Subcutaneous adipose tissue (tissue), 4 donors: ENCODE data around the gene DESI2. TPM values are rescaled to one million over a fixed set of nuclear protein-coding genes. Genes with fewer than 3 reads are reported as not detected.

Experiments
- total RNA-seq, 4 donors: library from RNA; depleted of rRNA; stranded (reverse); fragments of >200 nt; gene quantifications; one replicate each; pipeline ENCODE4 v1.1.0, GENCODE V29; 2016
- TF ChIP-seq, protein P1 (sequence below): fragments of 450-650 bp; IDR thresholded peaks from one replicate; pipeline ENCODE4 v1.5.1; 2016; ENCODE audit warnings: low read depth, mild to moderate bottlenecking, control low read depth, antibody characterized with exemption, moderate library complexity

DESI2 gene
- total RNA-seq, 4 donors from 2014 or later = 24.7 to 39.6 (median 29.7) TPM

GRCh38 chr1:244732851-244733450 is 80.0 kb downstream of the DESI2 start:
- TF ChIP-seq, protein P1, sequence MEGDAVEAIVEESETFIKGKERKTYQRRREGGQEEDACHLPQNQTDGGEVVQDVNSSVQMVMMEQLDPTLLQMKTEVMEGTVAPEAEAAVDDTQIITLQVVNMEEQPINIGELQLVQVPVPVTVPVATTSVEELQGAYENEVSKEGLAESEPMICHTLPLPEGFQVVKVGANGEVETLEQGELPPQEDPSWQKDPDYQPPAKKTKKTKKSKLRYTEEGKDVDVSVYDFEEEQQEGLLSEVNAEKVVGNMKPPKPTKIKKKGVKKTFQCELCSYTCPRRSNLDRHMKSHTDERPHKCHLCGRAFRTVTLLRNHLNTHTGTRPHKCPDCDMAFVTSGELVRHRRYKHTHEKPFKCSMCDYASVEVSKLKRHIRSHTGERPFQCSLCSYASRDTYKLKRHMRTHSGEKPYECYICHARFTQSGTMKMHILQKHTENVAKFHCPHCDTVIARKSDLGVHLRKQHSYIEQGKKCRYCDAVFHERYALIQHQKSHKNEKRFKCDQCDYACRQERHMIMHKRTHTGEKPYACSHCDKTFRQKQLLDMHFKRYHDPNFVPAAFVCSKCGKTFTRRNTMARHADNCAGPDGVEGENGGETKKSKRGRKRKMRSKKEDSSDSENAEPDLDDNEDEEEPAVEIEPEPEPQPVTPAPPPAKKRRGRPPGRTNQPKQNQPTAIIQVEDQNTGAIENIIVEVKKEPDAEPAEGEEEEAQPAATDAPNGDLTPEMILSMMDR = no peak

- TF ChIP-seq, protein P1 = no peak
Observed at GRCh38 chr1:244735404-244735803, 82.5 kb downstream of the DESI2 start.

DNA sequence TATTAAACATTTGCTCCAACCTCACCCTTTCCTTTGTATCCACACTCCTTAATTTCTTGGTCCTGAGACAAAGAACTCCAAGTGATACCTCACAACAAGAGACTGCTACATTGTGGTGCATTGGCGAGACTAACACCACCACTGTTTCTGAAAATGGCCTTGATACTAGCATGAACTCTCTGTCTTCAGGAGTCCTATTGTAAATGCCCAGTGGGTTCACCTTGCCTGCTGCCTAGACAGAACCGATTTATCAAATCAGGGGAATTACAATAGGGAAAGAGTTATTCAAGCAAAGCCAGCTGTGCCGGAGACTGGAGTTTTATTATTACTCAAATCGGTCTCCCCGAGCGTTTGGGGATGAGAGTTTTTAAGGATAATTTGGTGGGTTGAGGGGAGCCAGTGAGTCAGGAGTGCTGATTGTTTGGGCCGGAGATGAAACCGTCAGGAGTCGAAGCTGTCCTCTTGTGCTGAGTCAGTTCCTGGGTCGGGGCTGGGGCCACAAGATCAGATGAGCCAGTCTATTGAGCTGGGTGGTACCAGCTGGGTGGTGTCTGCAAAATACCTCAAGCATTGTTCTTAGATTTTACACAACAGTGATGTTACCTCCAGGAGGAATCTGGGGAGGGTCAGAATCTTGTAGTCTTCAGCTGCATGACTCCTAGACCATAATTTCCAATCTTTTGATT is 83.1 kb downstream of the DESI2 start:
- TF ChIP-seq, protein P1 = no peak

- TF ChIP-seq, protein P1 = no peak
Observed at GRCh38 chr1:244741692-244742091, 88.8 kb downstream of the DESI2 start.

DNA sequence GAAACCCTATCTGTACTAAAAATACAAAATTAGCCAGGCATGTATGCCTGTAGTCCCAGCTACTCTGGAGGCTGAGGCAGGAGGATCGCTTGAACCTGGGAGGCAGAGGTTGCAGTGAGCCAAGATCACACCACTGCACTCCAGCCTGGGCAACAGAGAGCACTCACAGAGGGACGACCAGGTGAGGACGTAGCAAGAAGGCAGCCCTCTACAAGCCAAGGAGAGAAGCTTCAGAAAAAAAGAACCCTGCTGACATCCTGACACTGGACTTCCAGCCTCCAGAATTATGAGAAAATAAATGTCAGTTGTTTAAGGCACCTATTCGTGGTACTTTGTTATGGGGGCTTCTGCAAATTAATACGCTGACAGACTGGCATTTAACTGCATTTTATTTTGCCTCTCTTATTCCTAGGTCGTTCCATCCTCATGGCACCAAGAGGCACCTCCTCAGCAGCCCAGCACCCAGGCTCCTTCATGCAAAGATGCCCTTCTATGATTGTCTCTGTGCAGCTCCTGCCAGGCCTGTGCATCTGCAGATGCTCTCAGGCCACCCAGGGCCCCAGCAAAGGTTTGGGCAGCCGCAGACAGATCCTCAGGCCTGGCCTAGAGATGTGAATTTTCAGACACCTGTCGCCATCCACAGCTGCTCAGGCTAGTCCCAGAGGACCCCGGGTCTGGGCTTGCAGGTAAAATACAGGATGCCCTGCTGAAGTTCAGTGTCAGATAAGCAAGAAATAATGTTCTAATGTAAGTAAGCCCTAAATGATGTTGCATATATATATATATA is 96.5 kb downstream of the DESI2 start:
- TF ChIP-seq, protein P1 = no peak

DNA sequence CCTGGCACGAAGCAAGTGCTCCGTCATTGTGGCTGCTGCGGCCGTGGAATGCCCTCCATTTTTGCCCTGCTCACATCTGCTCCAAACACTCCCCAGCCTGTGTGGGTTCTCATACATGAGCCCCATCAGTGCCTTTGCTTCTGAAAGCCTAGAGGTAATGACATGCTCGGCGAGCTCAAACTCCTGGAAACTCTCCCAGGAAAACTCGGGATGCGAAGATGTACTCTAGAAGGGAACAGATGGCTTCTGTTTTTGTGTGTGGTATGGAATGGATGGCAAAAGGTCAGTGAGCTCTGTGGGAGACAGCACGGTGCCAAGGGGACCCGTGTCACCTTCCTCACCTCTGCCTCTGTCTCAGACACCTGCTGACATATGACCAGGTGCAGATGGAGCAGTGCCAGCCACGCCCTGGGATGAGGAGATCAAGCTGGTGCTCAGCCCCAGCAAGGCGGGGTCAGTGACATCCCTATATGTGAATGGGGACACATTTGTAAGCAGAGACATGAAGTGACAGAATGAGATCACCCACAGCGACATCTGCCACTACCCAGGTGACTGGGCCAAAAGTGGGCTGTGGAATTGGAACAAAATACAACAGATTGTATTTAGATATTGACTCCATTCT is 98.5 kb downstream of the DESI2 start:
- TF ChIP-seq, protein P1 = no peak

GRCh38 chr1:244755673-244756072 is 102.7 kb downstream of the DESI2 start:
- TF ChIP-seq, protein P1 = no peak
